HepG2 (cell line): ENCODE data around the gene SIRT1. TPM values are rescaled to one million over a fixed set of nuclear protein-coding genes. Genes with fewer than 3 reads are reported as not detected.
A peak's percentile ranks its signal among the peaks of the same experiment; 100 is the strongest.

Experiments used
- ATAC-seq: fragments of 200-7000 bp; cut with Tn5 transposase; 3 replicates; pipeline ENCODE4 v1.9.1; 2020; ENCODE audit warnings: mild to moderate bottlenecking, moderate library complexity
- BruUV-seq: library from RNA; stranded (reverse); fragments of 400-500 nt; replicated peaks from 2 replicates; lab custom pipeline; 2021; lab: Mats Ljungman, UMichigan
- CTCF ChIA-PET: fragments of 300-600 bp; formaldehyde crosslinking; extraction: SDS; loops from one replicate; lab custom pipeline; 2021; ENCODE audit warnings: low total read pairs, inconsistent platforms, low intra/inter-chr PET ratio; lab: Yijun Ruan, JAX
- POLR2A ChIA-PET: fragments of 350-600 bp; sonication (Branson Sonifier 250); formaldehyde crosslinking; loops from one replicate; lab custom pipeline; 2020; ENCODE audit warnings: antibody characterized with exemption, inconsistent platforms; lab: Yijun Ruan, JAX
- DNase-seq: peaks from one replicate; pipeline ENCODE4 v3.0.0-alpha.2; 2015; ENCODE audit warnings: low spot score
- FAIRE-seq: peaks from 3 replicates; lab custom pipeline; 2011; peaks lifted over from hg19 to GRCh38; lab: Jason Lieb, UNC
- H2AFZ ChIP-seq: one replicate; pipeline ENCODE4 v1.6.1; 2011; ENCODE audit warnings: low read length, inconsistent platforms
- H3K27ac ChIP-seq: fragments of 300-600 bp; 3 replicates; pipeline ENCODE4 v1.8.0; 2011; ENCODE audit warnings: mixed run types, mild to moderate bottlenecking, mixed read lengths, low read length, inconsistent platforms; ENCODE audit not compliant: insufficient read depth; ENCODE audit errors: extremely low read length
- H3K27me3 ChIP-seq, 2 experiments: fragments of 200-600 bp in 1 of 2; 2 replicates in 1 of 2; 3 replicates in 1 of 2; pipeline versions ENCODE4 v1.6.0 to v1.8.0; 2011; ENCODE audit warnings: low read length in 2 of 2, mild to moderate bottlenecking in 2 of 2, moderate library complexity in 2 of 2, inconsistent platforms in 1 of 2; ENCODE audit not compliant: insufficient read depth in 2 of 2, control insufficient read depth in 1 of 2
- H3K36me3 ChIP-seq, 2 experiments: fragments of 200-600 bp in 1 of 2; replicated peaks in 1 of 2; 2 replicates in 1 of 2; 3 replicates in 1 of 2; pipeline versions ENCODE4 v1.5.1 to v1.8.0; 2011; ENCODE audit warnings: low read length in 2 of 2, inconsistent platforms in 1 of 2; ENCODE audit not compliant: insufficient read depth in 2 of 2, control insufficient read depth in 1 of 2
- H3K4me1 ChIP-seq: 2 replicates; pipeline ENCODE4 v1.5.1; 2012; ENCODE audit warnings: low read length, inconsistent platforms; ENCODE audit not compliant: insufficient read depth
- H3K4me2 ChIP-seq: 2 replicates; pipeline ENCODE4 v1.6.0; 2011; ENCODE audit warnings: low read depth, low read length, inconsistent platforms
- H3K4me3 ChIP-seq, 3 experiments: fragments of 200-600 bp in 1 of 3; sonication (generic), shearing (Covaris generic) in 1 of 3; replicated peaks in 1 of 3; 2 replicates each; pipeline ENCODE4 v1.5.1; 2011 to 2016; ENCODE audit warnings: low read length in 3 of 3, inconsistent platforms in 2 of 3, low read depth in 2 of 3, mild to moderate bottlenecking in 2 of 3, control low read depth in 1 of 3, mixed read lengths in 1 of 3; ENCODE audit not compliant: insufficient read depth in 1 of 3
- H3K79me2 ChIP-seq: one replicate; pipeline ENCODE4 v1.6.1; 2011; ENCODE audit warnings: low read length, inconsistent platforms; ENCODE audit not compliant: insufficient read depth
- H3K9ac ChIP-seq: 2 replicates; pipeline ENCODE4 v1.6.0; 2011; ENCODE audit warnings: mild to moderate bottlenecking, low read depth, low read length, inconsistent platforms; ENCODE audit not compliant: insufficient read depth
- H3K9me3 ChIP-seq: 2 replicates; pipeline ENCODE4 v1.5.1; 2012; ENCODE audit warnings: mild to moderate bottlenecking, low read length
- H4K20me1 ChIP-seq: 2 replicates; pipeline ENCODE4 v1.6.0; 2011; ENCODE audit warnings: inconsistent platforms, mild to moderate bottlenecking, low read length, moderate library complexity; ENCODE audit not compliant: insufficient read depth
- AGO2 ChIP-seq: fragments of 200-400 bp; formaldehyde crosslinking; optimal IDR thresholded peaks from 2 replicates; pipeline ENCODE3; 2017; ENCODE audit warnings: mild to moderate bottlenecking, low read depth, low read length, moderate library complexity
- ASH2L ChIP-seq: fragments of 300-600, 200-600 bp; sonication (generic); IDR thresholded peaks from 2 replicates; pipeline ENCODE4 v1.7.0; 2017; ENCODE audit warnings: low read depth, mild to moderate bottlenecking, moderate library complexity, mixed read lengths, low read length; ENCODE audit not compliant: insufficient read length
- CEBPB ChIP-seq: IDR thresholded peaks from 2 replicates; pipeline ENCODE4 v1.6.1; 2011; ENCODE audit warnings: low read depth, low read length, improper control_type of control experiment, borderline replicate concordance
- ETV5 ChIP-seq: IDR thresholded peaks from 2 replicates; pipeline ENCODE4 v1.6.1; 2018; ENCODE audit warnings: missing biosample characterization, missing genetic modification reagents, inconsistent platforms, borderline replicate concordance
- NR2F2 ChIP-seq: IDR thresholded peaks from 2 replicates; pipeline ENCODE4 v1.6.1; 2012; ENCODE audit warnings: low read depth, inconsistent platforms, borderline replicate concordance
- REL ChIP-seq: sonication (generic); formaldehyde crosslinking; conservative IDR thresholded peaks from 2 replicates; pipeline ENCODE4 v1.8.0; 2022; ENCODE audit warnings: mild to moderate bottlenecking, missing genetic modification reagents, moderate library complexity
- TBX3 ChIP-seq: fragments of 450-650 bp; IDR thresholded peaks from 2 replicates; pipeline ENCODE4 v1.6.1; 2017; ENCODE audit warnings: antibody characterized with exemption, mild to moderate bottlenecking, inconsistent platforms, borderline replicate concordance
- ZNF615 ChIP-seq: sonication (generic); formaldehyde crosslinking; IDR thresholded peaks from 2 replicates; pipeline ENCODE4 v1.5.0; 2020; ENCODE audit warnings: mild to moderate bottlenecking, missing genetic modification reagents, borderline replicate concordance
- ZNF629 ChIP-seq: sonication (generic); formaldehyde crosslinking; conservative IDR thresholded peaks from 2 replicates; pipeline ENCODE4 v1.5.0; 2020; ENCODE audit warnings: missing genetic modification reagents
- WGBS: methylation state at CpG from one replicate; pipeline ENCODE4 v1.1.6; 2017; ENCODE audit warnings: low lambda C conversion rate; 5-methylcytosine and 5-hydroxymethylcytosine counted together
- in situ Hi-C: cut with HindIII; loops from 2 replicates; pipeline ENCODE4 v1.10.0; 2017; ENCODE audit warnings: low pct_unique_long_range_greater_than_20kb; ENCODE audit not compliant: extremely low pct_ligation_motif_present
- intact Hi-C: fragments of 100-400 bp; cut with micrococcal nuclease; formaldehyde crosslinking; loops from one replicate; pipeline ENCODE4 v1.10.0; 2022; ENCODE audit not compliant: unreplicated experiment
- polyA plus RNA-seq, 8 experiments: library from polyadenylated mRNA; depleted of rRNA in 3 of 8; stranded (reverse) in 7 of 8; unstranded in 1 of 8; fragments of >200 nt; fragmentation: Illumina TruSeq in 4 of 8; extraction: Trizol in 4 of 8; gene quantifications; 2 replicates each; pipeline versions ENCODE4 v1.2.1 to v1.2.3, GENCODE V29; 2011 to 2016; ENCODE audit warnings: low read depth in 4 of 8, missing spikeins in 1 of 8, mixed read lengths in 1 of 8; ENCODE audit not compliant: insufficient read depth in 1 of 8
- total RNA-seq, 5 experiments: library from RNA; depleted of rRNA; stranded (reverse); fragments of >200 nt; fragmentation: Illumina TruSeq; extraction: Trizol; gene quantifications; 2 replicates each; pipeline ENCODE4 v1.2.3, GENCODE V29; 2016; ENCODE audit warnings: low read depth in 1 of 5
- TF ChIP-seq, protein P1 (sequence below), 2 experiments: sonication (generic) in 1 of 2; formaldehyde crosslinking in 1 of 2; IDR thresholded peaks; 2 replicates each; pipeline versions ENCODE4 v1.6.1 to v1.9.0; 2014 to 2022; ENCODE audit warnings: antibody characterized with exemption in 1 of 2, borderline replicate concordance in 1 of 2, inconsistent platforms in 1 of 2, low read depth in 1 of 2, missing genetic modification reagents in 1 of 2
- TF ChIP-seq, protein P2 (sequence below): sonication (generic); formaldehyde crosslinking; IDR thresholded peaks from 2 replicates; pipeline ENCODE4 v1.4.0; 2020; ENCODE audit warnings: missing genetic modification reagents
- TF ChIP-seq, protein P3 (sequence below): sonication (generic); IDR thresholded peaks from 2 replicates; pipeline ENCODE4 v1.6.1; 2016; ENCODE audit warnings: low read depth, borderline replicate concordance

The SIRT1 gene
- total and polyA plus RNA-seq, 2 of the 13 experiments (the other 11 are each of a cell fraction or from before 2014, with no cell fraction given) = 9.4 to 10.2 TPM

DNA sequence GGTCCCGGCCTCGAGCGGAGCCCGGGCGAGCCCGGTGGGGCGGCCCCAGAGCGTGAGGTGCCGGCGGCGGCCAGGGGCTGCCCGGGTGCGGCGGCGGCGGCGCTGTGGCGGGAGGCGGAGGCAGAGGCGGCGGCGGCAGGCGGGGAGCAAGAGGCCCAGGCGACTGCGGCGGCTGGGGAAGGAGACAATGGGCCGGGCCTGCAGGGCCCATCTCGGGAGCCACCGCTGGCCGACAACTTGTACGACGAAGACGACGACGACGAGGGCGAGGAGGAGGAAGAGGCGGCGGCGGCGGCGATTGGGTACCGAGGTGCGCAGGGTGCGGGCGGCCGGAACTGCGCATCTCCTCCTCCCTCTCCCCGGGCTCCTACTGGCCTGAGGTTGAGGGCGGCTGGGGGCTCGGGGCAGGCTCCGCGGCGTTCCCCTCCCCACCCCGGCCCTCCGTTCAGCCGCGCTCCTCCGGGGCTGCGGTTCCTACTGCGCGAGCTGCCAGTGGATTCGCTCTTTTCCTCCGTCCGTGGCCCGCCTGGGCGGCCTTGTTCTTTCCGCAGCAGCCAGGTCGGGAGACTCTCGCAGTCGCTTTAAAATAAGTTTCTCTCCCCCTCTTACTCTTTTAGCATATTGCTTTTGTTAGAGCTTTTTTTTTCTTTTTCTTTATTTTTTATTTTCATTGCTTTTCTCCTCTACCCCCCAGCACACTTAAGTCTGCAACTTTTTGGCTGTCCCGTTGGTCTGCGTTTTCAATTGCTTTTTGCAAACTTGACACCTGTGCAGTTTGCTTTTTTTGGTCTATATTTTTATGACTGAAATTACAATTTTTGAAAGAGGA, 600 bp downstream of the SIRT1 start:
- in situ Hi-C loops = no loop called here
- TSS peak; percentile 53 for BruUV-seq
- TF ChIP-seq, protein P1, sequence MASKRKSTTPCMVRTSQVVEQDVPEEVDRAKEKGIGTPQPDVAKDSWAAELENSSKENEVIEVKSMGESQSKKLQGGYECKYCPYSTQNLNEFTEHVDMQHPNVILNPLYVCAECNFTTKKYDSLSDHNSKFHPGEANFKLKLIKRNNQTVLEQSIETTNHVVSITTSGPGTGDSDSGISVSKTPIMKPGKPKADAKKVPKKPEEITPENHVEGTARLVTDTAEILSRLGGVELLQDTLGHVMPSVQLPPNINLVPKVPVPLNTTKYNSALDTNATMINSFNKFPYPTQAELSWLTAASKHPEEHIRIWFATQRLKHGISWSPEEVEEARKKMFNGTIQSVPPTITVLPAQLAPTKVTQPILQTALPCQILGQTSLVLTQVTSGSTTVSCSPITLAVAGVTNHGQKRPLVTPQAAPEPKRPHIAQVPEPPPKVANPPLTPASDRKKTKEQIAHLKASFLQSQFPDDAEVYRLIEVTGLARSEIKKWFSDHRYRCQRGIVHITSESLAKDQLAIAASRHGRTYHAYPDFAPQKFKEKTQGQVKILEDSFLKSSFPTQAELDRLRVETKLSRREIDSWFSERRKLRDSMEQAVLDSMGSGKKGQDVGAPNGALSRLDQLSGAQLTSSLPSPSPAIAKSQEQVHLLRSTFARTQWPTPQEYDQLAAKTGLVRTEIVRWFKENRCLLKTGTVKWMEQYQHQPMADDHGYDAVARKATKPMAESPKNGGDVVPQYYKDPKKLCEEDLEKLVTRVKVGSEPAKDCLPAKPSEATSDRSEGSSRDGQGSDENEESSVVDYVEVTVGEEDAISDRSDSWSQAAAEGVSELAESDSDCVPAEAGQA (IDR thresholded peaks at IDR 0.05; ENCODE audit: low read depth) = no peak
- TF ChIP-seq, protein P1 (CRISPR knock-in tag; IDR thresholded peaks at IDR 0.05; ENCODE audit: borderline replicate concordance) = peak; percentile 63; the same call in 1 of the 2 replicates
- TF ChIP-seq TBX3 (no peak), REL (CRISPR knock-in tag) (peak; percentile 13; the same call in 1 of the 2 replicates), ZNF629 (no peak), ZNF615 (CRISPR knock-in tag) (no peak), AGO2 (peak; percentile 66), NR2F2 (no peak), ETV5 (CRISPR knock-in tag) (peak; percentile 58; the same call in 1 of the 2 replicates), ASH2L (peak; percentile 17), CEBPB (no peak)
- TF ChIP-seq, protein P2, sequence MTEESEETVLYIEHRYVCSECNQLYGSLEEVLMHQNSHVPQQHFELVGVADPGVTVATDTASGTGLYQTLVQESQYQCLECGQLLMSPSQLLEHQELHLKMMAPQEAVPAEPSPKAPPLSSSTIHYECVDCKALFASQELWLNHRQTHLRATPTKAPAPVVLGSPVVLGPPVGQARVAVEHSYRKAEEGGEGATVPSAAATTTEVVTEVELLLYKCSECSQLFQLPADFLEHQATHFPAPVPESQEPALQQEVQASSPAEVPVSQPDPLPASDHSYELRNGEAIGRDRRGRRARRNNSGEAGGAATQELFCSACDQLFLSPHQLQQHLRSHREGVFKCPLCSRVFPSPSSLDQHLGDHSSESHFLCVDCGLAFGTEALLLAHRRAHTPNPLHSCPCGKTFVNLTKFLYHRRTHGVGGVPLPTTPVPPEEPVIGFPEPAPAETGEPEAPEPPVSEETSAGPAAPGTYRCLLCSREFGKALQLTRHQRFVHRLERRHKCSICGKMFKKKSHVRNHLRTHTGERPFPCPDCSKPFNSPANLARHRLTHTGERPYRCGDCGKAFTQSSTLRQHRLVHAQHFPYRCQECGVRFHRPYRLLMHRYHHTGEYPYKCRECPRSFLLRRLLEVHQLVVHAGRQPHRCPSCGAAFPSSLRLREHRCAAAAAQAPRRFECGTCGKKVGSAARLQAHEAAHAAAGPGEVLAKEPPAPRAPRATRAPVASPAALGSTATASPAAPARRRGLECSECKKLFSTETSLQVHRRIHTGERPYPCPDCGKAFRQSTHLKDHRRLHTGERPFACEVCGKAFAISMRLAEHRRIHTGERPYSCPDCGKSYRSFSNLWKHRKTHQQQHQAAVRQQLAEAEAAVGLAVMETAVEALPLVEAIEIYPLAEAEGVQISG (CRISPR knock-in tag) = peak; percentile 90
- TF ChIP-seq, protein P3, sequence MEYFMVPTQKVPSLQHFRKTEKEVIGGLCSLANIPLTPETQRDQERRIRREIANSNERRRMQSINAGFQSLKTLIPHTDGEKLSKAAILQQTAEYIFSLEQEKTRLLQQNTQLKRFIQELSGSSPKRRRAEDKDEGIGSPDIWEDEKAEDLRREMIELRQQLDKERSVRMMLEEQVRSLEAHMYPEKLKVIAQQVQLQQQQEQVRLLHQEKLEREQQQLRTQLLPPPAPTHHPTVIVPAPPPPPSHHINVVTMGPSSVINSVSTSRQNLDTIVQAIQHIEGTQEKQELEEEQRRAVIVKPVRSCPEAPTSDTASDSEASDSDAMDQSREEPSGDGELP = no peak

More for the DNA sequence above, 600 bp downstream of the SIRT1 start:
- peak; percentile 82 for ATAC-seq
- H3K79me2 ChIP-seq = peaks cover 36% of the 10 kb centered on the region
- no peak overlapping the region for H2AFZ ChIP-seq
- H4K20me1 ChIP-seq = peaks cover 8% of the 10 kb centered on the region
- CTCF ChIA-PET = no interaction called here
- peak overlapping the region; percentile 95 for H3K4me2 ChIP-seq
- H3K9me3 ChIP-seq = no peaks in the 10 kb centered on the region
- intact Hi-C loops = no loop called here
- FAIRE-seq = no peak
- H3K27me3 ChIP-seq = no peaks in the 10 kb centered on the region; a peak in 1 of 5 replicates
- H3K9ac ChIP-seq = peak overlapping the region; percentile 75
- under 1% methylated on average over 14 of the region's 73 CpGs for WGBS
- DNase-seq = peak; percentile 48
- peak overlapping the region; percentile 76 to 100 (median 88) for H3K4me3 ChIP-seq
- H3K4me1 ChIP-seq = peaks cover 47% of the 10 kb centered on the region
- POLR2A ChIA-PET = interaction anchor here (0.8 to 1.0 kb wide), 2 partner anchors 36 to 447 kb away, joined by 3 read pairs; partner anchors contain the start of gene HNRNPH3
- peak overlapping the region; percentile 75 for H3K27ac ChIP-seq
- H3K36me3 ChIP-seq = peaks cover 3 to 10% of the 10 kb centered on the region in 2 experiments; a peak in 4 of 5 replicates
